DMS53 (cell line): Measurements from ENCODE around the gene GPR25.
"Not testable (repeated sequence)": the region's sequence is repeated elsewhere in the genome, so short reads cannot be mapped to it uniquely, and the experiment has no call there.

Experiments
- DNase-seq: peaks from one replicate; lab custom pipeline; 2025; lab: John Stamatoyannopoulos, UW

GPR25 gene

DNA sequence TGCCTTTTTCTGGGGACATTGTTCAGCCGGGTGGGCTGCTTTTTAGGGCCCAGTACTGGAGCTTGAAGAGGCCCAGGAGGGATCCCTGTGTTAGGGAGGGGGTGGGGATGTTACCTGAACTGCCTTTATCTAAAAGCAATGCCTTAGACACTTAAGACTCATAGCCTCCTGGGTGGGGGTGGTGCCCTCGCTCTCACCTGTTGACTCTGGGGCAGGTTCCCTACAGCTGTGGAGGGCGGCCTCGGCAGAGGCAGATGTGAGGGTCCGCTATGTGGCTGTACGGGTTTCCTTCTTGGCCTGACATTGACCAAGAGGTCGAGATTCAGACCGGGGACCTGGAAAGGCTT is 22.6 kb downstream of the GPR25 start:
- DNase-seq: no peak

DNA sequence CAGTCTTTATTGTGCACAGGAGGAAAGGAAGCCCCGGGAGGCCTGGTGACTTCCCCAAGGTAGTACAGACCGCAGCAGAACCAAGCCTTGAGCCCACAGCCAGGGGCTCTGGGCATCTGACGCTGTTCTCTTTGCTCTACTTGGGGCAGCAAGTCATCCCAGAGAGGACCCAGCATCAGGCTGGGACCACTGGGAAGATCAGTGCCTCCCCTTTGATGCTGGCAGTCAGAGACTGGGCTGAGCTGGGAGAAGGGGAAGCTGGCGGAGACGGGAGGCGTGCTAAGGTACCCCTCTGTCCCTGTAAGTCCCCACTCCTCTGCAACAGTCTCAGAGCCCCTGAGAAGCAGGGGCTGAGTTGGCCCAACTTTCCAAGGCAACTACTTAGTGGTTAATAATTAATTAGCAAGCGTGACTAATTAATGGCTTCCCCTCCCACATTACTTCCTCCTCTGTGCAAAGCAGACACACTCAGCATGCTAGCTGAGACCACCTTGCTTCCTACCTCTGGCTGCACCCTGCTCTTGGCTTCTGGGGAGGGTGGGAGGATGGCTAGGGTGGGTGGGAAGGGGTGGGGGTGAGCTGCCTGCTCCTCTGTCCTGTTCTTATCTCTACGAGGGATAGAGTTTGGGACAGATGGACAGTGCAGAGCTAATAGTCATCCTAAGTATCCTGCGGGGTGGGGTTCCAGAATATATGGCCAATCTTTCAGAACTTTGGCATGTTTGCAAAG is 23.2 kb downstream of the GPR25 start:
- peak; percentile 54 for DNase-seq

DNA sequence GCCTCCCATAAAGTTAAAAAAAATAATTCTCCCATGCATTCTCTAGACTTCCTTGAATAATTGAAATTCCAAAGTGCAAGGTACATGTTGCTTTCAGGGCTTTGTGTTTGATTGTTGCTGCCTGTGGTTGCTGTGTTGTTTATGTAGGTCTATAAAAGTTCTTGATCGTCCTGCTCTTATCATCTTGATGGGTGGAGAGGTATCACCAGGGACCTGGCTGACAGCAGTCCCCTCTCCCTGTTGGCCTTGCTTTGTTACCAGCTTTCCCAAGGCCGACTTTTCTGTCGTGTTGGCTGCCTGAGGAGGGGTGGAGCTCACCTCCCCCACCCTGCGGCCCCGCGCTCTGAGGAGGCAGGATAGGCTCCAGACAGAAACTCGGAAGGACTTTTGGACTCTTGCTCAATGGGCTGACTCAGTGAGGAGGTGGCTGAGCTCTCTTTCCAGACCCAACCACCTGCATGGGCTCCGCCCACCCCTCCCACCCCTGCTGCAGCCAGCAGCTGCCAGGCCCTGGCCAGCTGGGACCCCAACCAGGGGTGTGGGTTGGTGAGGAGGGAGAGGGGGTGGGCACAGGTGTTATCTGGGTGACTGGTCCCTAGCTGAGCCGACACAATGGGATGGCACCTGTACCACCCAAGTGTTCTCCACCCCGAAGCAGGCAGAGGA is 23.9 kb downstream of the GPR25 start:
- DNase-seq: peak; percentile 44

DNA sequence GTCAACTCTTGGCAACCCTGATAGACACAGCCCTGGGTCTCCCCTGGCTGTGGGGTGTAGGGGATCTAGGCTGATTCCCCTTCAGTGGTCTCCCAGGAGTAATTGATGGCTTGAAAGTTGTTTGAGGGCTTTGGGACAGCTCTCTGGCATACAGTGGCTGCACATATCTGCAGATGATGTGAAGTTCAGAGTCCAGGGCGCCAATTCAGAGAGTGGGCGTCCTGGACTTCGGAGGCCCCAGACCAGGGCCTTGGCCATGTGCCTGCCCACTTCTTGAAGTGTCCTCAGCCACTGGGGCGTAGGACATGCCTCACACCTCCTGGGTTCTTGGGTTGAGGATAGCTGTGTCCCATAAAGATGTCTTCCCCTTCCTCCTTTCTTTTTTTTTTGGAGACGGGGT is 24.5 kb downstream of the GPR25 start:
- DNase-seq: no peak

DNA sequence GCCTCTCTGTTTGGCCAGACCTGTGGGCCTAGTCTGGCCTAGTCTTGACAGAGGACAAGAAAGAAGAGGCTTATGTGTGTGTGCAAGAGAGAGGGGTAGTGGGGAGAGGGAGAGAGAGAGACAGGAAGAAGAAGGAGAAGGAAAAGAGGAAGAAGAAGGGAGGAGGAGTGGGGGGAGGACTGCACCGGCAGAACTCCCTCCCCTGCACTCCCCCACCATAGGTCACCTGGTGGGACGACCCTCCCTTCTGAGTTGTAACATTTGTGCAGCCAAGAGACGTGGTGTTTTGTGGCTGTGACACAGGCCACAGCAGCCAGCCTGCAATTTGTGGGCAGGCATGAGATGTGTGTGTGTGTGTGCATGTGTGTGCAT is 26.2 kb downstream of the GPR25 start:
- DNase-seq: no peak

DNA sequence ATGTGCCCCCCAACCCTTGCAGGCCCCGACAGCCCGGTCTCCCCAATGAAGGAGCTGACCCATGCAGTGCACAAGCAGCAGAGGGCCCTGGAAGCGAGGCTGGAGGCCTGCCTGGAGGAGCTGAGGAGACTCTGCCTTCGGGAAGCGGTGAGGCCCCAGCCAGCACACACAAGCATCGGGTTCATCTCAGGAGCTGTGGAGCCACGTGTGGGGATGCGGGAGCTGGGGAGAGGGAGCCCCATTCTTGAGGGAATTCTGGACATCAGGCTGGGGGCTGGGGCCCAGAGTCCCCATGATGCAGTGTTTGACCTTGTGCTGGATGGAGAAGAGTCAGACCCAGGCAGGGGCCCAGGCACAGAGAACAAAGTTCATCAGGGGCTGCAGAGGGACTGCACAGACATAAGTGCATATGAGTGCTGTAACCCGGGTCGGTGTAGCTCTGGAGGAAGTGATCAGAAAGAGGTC is 26.7 kb downstream of the GPR25 start:
- no peak for DNase-seq

DNA sequence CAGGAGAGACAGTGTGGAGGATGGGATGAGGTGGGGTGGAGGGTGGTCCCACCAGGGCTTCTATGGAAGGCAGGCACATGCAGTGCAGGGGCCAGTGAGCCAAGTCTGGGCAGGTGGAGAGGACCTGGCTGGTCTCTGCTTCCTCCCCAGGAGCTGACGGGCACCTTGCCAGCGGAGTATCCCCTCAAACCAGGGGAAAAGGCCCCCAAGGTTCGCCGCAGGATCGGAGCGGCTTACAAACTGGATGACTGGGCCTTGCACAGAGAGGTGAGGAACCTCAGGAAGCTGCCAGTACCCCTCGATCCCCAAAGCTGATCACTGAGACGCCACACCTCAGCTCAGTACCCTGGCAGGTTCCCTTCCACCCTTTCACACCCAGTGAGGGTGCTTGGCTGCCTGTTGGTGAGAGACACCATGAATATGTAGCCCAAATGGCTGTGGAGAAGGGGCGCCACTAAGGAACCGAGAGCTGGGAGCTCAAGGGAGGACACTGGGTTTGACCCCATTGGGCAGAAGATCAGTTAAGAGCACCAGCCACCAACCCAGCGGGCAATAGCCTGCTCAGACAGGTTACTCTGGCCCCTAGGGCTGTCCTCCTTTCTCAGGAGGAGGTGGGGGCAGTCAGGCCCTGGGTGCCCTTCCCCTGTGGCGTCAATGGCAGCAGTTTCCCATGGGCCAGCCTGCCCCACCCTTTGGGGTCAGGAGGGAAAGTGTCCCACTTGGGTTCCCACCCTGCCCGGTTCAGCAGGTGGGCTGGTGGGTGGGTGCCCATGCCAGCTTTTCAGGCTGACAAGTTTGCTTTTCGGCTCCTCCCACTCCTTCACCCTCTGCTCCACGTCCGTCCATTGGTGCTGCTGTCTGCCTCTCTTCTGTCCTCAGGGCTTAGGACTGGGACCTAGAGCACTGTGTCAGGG is 27.4 kb downstream of the GPR25 start:
- DNase-seq: no peak

DNA sequence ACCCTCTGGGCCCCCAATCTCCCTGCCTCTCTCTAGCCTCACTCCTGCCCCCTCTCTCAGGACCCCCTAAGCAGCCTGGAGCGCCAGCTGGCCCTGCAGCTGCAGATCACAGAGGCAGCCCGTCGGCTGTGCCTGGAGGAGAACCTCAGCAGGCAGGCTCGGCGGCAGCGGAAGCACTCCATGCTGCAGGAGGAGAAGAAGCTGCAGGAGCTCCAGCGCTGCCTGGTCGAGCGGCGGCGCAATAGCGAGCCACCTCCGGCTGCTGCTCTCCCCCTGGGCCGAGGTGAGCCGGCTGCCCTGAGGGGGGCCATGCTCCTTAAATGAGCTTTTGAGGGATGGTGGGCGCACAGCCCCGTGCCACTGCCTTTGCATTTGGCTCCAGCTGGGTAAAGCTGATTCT is 28.1 kb downstream of the GPR25 start:
- DNase-seq: no peak

DNA sequence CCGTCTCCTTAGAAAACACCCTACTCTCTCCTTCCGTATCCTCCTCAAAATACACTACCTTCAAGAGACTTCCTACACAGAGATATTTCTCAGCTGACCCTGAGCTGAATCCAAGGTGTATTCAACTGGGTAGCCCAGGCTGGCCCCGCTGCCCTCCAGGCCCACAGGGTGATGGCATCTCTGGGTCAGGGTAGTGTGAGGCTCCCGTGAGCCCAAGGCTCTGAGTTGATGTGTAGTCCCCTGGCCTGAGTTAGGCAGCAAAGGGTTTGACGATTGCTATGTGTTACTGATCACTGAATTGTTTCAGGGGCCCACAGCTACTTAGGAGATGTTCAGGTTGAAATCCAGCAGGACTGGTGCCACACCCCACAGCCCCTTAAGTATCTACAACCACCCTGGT is 28.6 kb downstream of the GPR25 start:
- DNase-seq: no peak

DNA sequence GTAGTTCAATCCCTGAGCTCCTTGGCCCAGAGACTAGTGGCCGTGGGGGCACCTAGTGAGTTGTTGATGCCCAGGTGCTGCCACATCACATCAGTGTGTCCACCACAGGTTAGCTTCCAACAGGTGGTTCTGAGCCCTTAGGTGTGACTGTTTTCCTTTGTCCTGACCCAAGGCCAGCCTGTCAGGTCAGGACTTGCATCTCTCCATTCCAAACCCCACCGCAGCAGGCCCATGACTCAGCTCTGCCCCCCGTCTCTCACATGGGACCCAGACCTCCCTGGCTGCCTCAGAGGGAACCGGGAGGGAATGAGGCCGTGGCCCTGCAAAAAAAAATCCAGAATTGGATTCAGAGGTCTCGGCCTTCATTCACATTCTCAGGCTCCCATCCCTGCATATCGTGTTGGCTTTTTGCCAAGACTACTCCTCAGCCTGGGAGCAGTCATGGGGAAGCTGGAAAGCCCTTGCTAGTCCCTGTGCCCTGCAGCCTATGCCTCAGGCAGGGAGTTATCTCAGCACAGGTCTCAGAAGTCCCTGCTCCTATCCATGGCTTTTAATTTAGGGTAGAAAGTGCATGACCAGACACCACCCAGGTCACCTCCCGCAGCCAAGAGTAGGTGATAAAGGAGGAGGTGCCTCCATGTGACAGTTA is 29.1 kb downstream of the GPR25 start:
- DNase-seq: peak; percentile 21

DNA sequence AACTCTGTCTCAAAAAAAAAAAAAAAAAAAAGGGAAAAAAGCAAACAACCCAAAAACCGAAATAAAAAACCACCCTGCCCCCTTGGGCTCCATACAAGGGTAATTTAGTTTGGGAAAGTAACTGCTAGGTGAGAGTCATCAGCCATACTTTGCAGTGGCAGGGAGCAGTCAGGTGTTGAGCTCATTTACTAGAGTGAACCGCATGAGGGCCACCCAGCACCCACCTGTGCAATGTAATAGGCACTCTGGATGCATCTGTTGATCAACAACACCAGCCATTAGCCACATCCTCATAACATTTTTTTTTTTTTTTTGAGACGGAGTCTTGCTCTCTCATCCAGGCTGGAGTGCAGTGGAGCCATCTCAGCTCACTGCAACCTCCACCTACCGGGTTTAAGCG is 31.0 kb downstream of the GPR25 start:
- DNase-seq: no peak

DNA sequence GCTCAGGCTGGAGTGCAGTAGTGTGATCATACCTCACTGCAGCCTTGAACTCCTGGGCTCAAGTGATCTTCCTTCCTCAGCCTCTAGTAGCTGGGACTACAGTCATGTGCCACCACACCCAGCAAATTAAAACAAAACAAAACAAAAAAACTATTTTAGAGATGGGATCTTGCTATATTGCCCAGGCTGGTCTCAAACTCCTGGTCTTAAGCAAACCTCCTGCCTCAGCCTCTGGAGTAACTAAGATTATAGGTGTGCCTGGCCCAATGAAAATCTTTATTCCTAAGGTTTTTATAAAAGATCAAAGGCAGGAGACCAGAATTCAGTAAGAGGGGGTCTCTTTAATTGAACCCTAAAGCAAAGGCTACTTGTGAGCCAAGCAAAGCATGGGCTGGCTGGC is 32.0 kb downstream of the GPR25 start:
- DNase-seq: no peak

DNA sequence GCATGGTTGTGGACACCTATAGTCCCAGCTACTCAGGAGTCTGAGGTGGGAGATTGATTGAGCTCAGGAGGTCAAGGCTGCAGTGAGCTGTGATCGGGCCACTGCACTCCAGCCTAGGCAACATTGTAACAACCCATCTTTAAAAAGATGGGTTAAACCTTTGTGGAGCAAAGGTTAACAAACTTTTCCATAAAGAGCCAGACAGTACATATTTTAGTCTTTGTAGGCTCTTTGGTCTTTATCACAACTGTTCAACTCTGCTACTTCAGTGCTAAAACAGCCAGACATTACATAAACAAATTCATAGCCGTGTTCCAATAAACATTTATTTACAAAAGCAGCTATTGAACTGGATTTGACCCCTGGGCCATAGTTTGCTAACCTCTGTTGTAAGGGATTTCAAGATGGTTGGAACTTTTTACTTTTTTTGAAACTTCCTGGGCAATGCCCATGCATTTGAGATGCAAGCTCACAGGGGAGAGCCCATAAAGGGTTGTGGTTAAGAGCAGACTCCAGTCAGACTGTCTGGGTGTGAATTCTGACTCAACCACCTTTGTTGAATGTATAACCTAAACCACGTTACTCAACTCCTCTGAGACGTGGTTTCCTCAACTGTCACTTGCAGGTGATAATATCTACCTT is 32.8 kb downstream of the GPR25 start:
- DNase-seq: no peak

DNA sequence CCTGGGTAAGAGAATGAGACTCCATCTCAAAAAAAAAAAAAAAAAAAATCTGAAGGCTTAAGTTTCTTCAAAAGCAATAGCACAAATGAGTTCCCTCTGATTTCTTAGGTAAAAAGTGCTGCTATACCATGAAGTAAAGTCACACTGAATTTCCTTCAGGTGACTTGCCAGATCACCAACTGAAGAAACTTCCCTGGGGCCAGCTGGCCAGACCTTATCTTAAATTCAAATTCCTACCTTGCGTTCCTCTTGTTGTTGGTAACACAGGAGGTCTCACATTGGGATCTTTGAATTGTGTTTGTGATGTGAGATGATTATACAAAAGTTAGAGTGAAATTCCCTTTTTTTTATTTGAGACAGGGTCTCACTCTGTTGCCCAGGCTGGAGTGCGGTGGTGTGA is 33.7 kb downstream of the GPR25 start:
- DNase-seq: no peak

DNA sequence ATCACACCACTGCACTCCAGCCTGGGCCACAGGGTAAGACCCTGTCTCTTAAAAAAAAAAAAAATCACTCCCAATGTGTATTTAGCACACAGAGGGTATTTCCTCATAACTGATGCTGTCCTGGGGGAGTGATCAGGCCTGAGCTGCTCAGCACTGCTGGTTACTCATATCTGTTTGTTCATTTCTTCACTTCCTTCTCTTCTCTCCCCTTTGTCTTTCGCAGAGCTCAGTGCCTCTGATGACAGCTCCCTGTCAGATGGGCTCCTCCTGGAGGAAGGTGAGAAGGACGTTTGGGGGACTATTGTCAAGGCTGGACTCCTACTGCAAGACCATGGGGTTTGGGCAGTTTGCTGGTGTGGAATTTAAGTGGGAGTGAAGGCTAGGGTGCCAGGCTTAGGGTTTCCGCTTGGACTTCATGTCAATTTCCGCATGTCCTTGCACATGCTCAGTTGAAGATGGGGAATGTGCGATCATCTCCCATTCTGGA is 34.9 kb downstream of the GPR25 start:
- peak; percentile 31 for DNase-seq

DNA sequence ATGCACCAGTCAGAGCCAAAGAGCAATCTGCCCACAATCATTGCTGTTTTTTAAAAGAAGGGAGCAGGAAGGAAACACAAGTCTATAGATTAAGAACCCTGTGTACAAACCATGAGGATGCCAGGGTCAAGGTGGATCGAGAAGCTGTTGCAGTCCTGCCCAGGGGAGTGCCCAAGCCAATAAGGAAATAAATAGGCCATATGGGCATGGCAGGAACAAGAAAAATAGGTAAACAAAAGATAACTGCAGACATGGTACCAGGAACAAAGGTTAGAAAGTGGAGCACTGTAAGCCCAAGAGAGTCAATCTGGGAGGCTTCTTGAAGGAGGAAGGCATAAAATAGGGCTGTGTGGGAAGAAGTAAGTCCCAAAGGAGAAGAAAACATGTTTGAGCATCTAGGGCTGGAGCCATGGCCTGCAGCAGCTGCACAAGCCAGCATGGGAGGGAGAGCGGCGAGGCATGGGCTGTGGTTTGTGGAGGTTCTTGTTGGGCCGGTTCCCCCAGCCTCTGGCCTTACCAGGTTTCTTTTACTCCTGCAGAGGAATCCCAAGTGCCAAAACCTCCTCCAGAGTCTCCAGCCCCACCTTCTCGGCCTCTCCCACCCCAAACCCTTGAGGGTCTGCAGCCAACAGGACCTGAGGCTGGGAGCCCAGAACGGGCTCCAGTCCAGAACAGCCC is 35.5 kb downstream of the GPR25 start:
- no peak for DNase-seq

DNA sequence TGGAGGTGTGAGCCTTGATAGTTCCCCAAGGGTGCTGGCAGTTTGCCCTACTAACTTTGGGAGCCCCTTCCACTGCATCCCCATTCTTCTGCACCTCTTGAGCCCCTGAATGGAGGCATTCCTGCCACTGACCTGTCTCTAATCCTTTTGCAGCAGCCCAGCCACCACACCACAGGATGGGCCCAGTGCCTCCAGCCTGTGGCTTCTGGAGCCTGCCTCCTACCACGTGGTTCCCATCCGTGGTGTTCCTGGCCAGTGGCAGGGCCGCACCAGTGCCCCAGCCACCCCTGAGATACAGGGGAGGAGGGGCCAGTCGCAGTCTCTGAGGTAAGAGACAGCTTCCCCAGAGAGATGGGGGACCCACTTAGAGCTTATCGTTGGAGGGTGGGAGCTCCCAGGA is 36.3 kb downstream of the GPR25 start:
- DNase-seq: no peak

DNA sequence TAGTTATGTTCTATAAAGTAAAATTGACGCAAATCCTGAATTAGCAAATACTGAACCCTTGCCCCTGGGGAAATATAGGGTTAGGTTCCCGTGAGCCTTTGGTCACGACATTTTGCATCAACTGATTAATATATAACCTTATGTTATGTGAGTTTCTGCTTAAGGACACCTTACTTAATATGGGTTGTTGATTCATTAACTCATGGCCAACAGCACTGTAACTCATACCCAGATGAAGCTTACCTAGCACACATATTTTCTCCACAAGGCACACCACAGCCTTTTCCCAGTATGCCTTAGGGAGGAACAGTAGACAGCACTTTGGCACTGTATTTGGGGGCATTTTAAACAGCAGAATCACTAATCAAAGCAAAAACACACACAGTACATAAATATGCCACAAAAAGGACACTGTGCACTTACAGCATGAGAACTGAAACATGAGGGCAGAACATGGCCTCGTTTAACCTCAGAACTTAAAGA is 37.0 kb downstream of the GPR25 start:
- DNase-seq: no peak

DNA sequence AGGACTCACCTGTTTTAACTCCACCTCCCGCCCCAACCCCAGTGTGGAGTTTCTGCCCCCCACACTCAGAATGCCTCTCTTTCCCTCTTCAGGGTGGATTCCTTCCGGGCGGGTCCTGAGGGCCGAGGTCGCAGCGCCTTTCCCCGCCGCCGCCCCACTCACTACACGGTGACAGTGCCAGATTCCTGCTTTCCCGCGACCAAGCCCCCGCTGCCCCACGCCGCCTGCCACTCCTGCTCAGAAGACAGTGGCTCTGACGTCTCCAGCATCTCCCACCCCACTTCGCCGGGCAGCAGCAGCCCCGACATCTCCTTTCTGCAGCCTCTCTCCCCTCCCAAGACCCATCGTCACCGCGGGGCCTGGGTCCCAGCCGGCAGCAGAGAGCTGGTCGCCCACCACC is 38.6 kb downstream of the GPR25 start:
- DNase-seq: no peak

DNA sequence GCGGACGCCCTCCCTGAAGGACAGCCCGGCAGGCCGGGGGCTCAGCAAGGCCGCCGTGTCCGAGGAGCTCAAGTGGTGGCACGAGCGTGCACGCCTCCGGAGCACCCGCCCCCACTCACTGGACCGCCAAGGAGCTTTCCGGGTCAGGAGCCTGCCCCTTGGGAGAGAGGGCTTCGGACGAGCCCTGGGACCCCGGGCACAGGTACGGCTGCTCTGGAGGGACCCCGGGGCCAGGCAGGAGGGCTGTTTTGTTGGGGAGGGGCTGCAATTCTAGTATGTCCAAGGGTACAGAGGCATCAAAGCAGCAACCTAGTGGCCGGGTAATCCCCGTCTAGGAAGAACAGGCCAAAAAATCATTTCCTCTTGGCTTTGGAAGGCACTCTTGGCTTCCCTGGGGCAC is 39.2 kb downstream of the GPR25 start:
- DNase-seq: not testable (repeated sequence)
